AG04450 (cell line): Measurements from ENCODE around the gene NFXL1. TPM values are rescaled to one million over a fixed set of nuclear protein-coding genes. Genes with fewer than 3 reads are reported as not detected.

Experiments
- CTCF ChIA-PET: fragments of 300-600, 350-600 bp; formaldehyde crosslinking; extraction: SDS; loops from one replicate; lab custom pipeline; 2022; ENCODE audit warnings: antibody characterized with exemption, inconsistent platforms; lab: Charles Lee
- POLR2A ChIA-PET: fragments of 350-600 bp; formaldehyde crosslinking; extraction: SDS; loops from one replicate; lab custom pipeline; 2021; ENCODE audit warnings: antibody characterized with exemption, inconsistent platforms; lab: Yijun Ruan, JAX
- DNase-seq: peaks from one replicate; pipeline ENCODE4 v3.0.0-alpha.2; 2011; ENCODE audit warnings: low read depth, low spot score
- H3K27ac ChIP-seq: one replicate; pipeline ENCODE4 v1.5.1; 2012; ENCODE audit warnings: low read depth, low read length, control low read depth
- H3K27me3 ChIP-seq: one replicate; pipeline ENCODE4 v1.6.0; 2012; ENCODE audit warnings: low read length; ENCODE audit not compliant: control insufficient read depth, insufficient read depth
- H3K4me3 ChIP-seq: 2 replicates; pipeline ENCODE4 v1.5.1; 2011; ENCODE audit warnings: mild to moderate bottlenecking, low read depth, low read length, control low read depth
- H3K9me3 ChIP-seq: 2 replicates; pipeline ENCODE4 v1.5.1; 2012; ENCODE audit warnings: low read length; ENCODE audit not compliant: control insufficient read depth, insufficient read depth
- CTCF ChIP-seq: IDR thresholded peaks from 2 replicates; pipeline ENCODE4 v1.5.1; 2011; ENCODE audit warnings: low read depth, low read length, control low read depth, inconsistent platforms
- polyA plus RNA-seq: library from polyadenylated mRNA; depleted of rRNA; stranded (reverse); fragments of >200 nt; gene quantifications from 2 replicates; pipeline ENCODE4 v1.2.3, GENCODE V29; 2011

NFXL1 gene
- polyA plus RNA-seq, 1 experiment, result 18.5 TPM

DNA sequence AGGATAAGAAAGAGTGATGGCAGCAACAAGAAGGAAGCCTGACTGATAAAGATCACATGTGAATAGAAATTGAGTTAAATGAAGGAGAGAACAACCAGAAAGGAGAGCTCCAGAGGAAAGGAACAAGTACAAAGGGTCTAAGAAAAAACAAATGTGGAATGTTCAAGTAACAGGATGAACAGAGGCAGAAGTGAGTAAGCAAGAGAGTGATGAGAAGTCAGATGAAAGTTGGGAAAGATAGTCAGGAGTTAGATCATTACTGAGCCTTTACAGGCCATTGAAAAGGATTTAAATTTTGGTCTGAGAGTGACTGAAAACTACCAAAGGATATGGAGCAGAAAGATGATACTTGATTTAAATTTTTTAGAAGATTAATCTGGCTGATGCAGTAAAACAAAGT, 38.1 kb downstream of the NFXL1 start:
- peaks cover 3% of the 10 kb centered on the region; the same call in 1 of the 2 replicates for H3K9me3 ChIP-seq

DNA sequence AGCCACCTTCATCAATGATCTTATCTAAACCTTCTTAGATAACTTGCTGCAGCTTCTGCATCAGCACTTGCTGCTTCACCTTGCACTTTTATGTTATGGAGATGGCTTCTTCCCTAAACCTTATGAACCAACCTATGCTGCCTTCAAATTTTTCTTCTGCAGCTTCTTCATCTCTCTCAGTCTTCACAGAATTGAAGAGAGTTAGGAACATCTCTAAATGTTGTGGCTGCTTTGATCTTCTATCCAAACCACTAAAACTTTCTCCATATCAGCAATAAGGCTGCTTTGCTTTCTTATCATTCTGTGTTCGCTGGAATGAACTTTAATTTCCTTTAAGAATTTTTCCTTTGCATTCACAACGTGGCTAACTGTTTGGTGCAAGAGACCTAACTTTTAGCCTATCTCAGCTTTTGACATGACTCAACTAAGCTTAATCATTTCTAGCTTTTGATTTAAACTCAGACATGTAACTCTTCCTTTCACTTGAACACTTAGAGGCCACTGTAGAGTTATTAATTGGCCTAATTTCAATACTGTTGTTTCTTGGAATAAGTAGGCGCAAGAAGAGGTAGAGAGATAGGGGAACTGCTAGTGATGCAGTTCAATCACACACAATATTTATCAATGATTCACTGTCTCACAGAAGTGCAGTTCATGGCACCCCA, 40.4 kb downstream of the NFXL1 start:
- ChIA-PET POLR2A (no interaction called here), CTCF (no interaction called here)
- Histone ChIP-seq H3K27ac (no peak overlapping the region), H3K27me3 (no peaks in the 10 kb centered on the region), H3K4me3 (no peak overlapping the region), H3K9me3 (peaks cover 3% of the 10 kb centered on the region; the same call in 1 of the 2 replicates)
- no peak for DNase-seq
- TF ChIP-seq CTCF, result no peak

More for the DNA sequence above, 38.1 kb downstream of the NFXL1 start:
- TF ChIP-seq CTCF, result no peak
- ChIA-PET POLR2A (no interaction called here), CTCF (interaction anchor here (1.1 kb wide), 1 partner anchor 40 kb away, joined by 3 read pairs; no protein-coding TSS in a partner anchor)
- H3K4me3 ChIP-seq, result no peak overlapping the region
- H3K27ac ChIP-seq, result no peak overlapping the region
- no peak for DNase-seq
- no peaks in the 10 kb centered on the region for H3K27me3 ChIP-seq

- CTCF ChIA-PET, result interaction anchor here (0.6 kb wide), 1 partner anchor 158 kb away, joined by 3 read pairs; no protein-coding TSS in a partner anchor
- H3K9me3 ChIP-seq, result peaks cover 4% of the 10 kb centered on the region; the same call in 1 of the 2 replicates
- no peak overlapping the region for H3K27ac ChIP-seq
- POLR2A ChIA-PET, result no interaction called here
- no peak for DNase-seq
- no peak overlapping the region for H3K4me3 ChIP-seq
- no peaks in the 10 kb centered on the region for H3K27me3 ChIP-seq
- TF ChIP-seq CTCF, result no peak
Measured at GRCh38 chr4:47863486-47863885, 50.9 kb downstream of the NFXL1 start.

- no peak for TF ChIP-seq CTCF
- no peak overlapping the region for H3K27ac ChIP-seq
- CTCF ChIA-PET, result interaction anchor here (0.6 kb wide), 1 partner anchor 23 kb away, joined by 3 read pairs; no protein-coding TSS in a partner anchor
- no peaks in the 10 kb centered on the region for H3K27me3 ChIP-seq
- no peaks in the 10 kb centered on the region for H3K9me3 ChIP-seq
- H3K4me3 ChIP-seq, result no peak overlapping the region
- peak; percentile 37 for DNase-seq
- POLR2A ChIA-PET, result interaction anchor here (0.5 kb wide), 1 partner anchor 397 kb away, joined by 3 read pairs; no protein-coding TSS in a partner anchor
Measured at GRCh38 chr4:47862297-47862696, 52.1 kb downstream of the NFXL1 start.

GRCh38 chr4:47860305-47860704, 54.1 kb downstream of the NFXL1 start:
- no peak for TF ChIP-seq CTCF
- ChIA-PET CTCF (no interaction called here), POLR2A (no interaction called here)
- DNase-seq, result no peak
- Histone ChIP-seq H3K4me3 (no peak overlapping the region), H3K27me3 (no peaks in the 10 kb centered on the region), H3K9me3 (no peaks in the 10 kb centered on the region), H3K27ac (no peak overlapping the region)
